GM21576 (cell line): ENCODE measurements around the gene RPGRIP1.
"Not testable (repeated sequence)": the region's sequence is repeated elsewhere in the genome, so short reads cannot be mapped to it uniquely, and the experiment has no call there.

Experiments used
- ATAC-seq: cut with Tn5 transposase; IDR thresholded peaks from one replicate; pipeline ENCODE4 v1.9.1; 2021; ENCODE audit warnings: mild to moderate bottlenecking, moderate library complexity; ENCODE audit not compliant: unreplicated experiment

RPGRIP1 gene

GRCh38 chr14:21279783-21280182 lies at the start of gene RPGRIP1:
Gene RPGRIP1, plus strand, starts transcription at chr14:21280083. Its CDS starts 7,894 bp downstream, at chr14:21287977.
- ATAC-seq, result no peak

- no peak for ATAC-seq
These were observed 48.7 kb upstream of the RPGRIP1 start for GRCh38 chr14:21231020-21231652.

- no peak for ATAC-seq
These were observed 46.3 kb upstream of the RPGRIP1 start for GRCh38 chr14:21233457-21234076.

GRCh38 chr14:21234112-21234511 lies 45.8 kb upstream of the RPGRIP1 start:
- ATAC-seq, result no peak

- no peak for ATAC-seq
These were observed 42.7 kb upstream of the RPGRIP1 start for GRCh38 chr14:21236948-21237797.

- ATAC-seq, result no peak
These were observed 40.9 kb upstream of the RPGRIP1 start for GRCh38 chr14:21238823-21239518.

- no peak for ATAC-seq
These were observed 39.5 kb upstream of the RPGRIP1 start for GRCh38 chr14:21240417-21240816.

- no peak for ATAC-seq
These were observed 38.6 kb upstream of the RPGRIP1 start for GRCh38 chr14:21241218-21241819.

- no peak for ATAC-seq
These were observed 35.3 kb upstream of the RPGRIP1 start for GRCh38 chr14:21244544-21244943.

GRCh38 chr14:21245813-21246212 lies 34.1 kb upstream of the RPGRIP1 start:
- ATAC-seq, result no peak

- no peak for ATAC-seq
These were observed 31.5 kb upstream of the RPGRIP1 start for GRCh38 chr14:21248338-21248737.

GRCh38 chr14:21248739-21249411 lies 31.0 kb upstream of the RPGRIP1 start:
- no peak for ATAC-seq

- no peak for ATAC-seq
These were observed 28.7 kb upstream of the RPGRIP1 start for GRCh38 chr14:21251215-21251614.

- no peak for ATAC-seq
These were observed 27.7 kb upstream of the RPGRIP1 start for GRCh38 chr14:21252149-21252548.

GRCh38 chr14:21255385-21256101 lies 24.3 kb upstream of the RPGRIP1 start:
- no peak for ATAC-seq

GRCh38 chr14:21256102-21256447 lies 23.8 kb upstream of the RPGRIP1 start:
- ATAC-seq, result not testable (repeated sequence)

GRCh38 chr14:21256539-21257393 lies 23.1 kb upstream of the RPGRIP1 start:
- no peak for ATAC-seq

GRCh38 chr14:21257394-21257909 lies 22.4 kb upstream of the RPGRIP1 start:
- ATAC-seq, result no peak
